HepG2 (cell line): Measurements from ENCODE around the gene ZNF630. TPM values are rescaled to one million over a fixed set of nuclear protein-coding genes. Genes with fewer than 3 reads are reported as not detected.
A peak's percentile ranks its signal among the peaks of the same experiment; 100 is the strongest.

Source experiments
- ATAC-seq: fragments of 200-7000 bp; cut with Tn5 transposase; 3 replicates; pipeline ENCODE4 v1.9.1; 2020; ENCODE audit warnings: mild to moderate bottlenecking, moderate library complexity
- BruUV-seq: library from RNA; stranded (reverse); fragments of 400-500 nt; replicated peaks from 2 replicates; lab custom pipeline; 2021; lab: Mats Ljungman, UMichigan
- CTCF ChIA-PET: fragments of 300-600 bp; formaldehyde crosslinking; extraction: SDS; loops from one replicate; lab custom pipeline; 2021; ENCODE audit warnings: low total read pairs, inconsistent platforms, low intra/inter-chr PET ratio; lab: Yijun Ruan, JAX
- POLR2A ChIA-PET: fragments of 350-600 bp; sonication (Branson Sonifier 250); formaldehyde crosslinking; loops from one replicate; lab custom pipeline; 2020; ENCODE audit warnings: antibody characterized with exemption, inconsistent platforms; lab: Yijun Ruan, JAX
- DNase-seq: peaks from one replicate; pipeline ENCODE4 v3.0.0-alpha.2; 2015; ENCODE audit warnings: low spot score
- FAIRE-seq: peaks from 3 replicates; lab custom pipeline; 2011; peaks lifted over from hg19 to GRCh38; lab: Jason Lieb, UNC
- H2AFZ ChIP-seq: one replicate; pipeline ENCODE4 v1.6.1; 2011; ENCODE audit warnings: low read length, inconsistent platforms
- H3K27ac ChIP-seq: fragments of 300-600 bp; 3 replicates; pipeline ENCODE4 v1.8.0; 2011; ENCODE audit warnings: mixed run types, mild to moderate bottlenecking, mixed read lengths, low read length, inconsistent platforms; ENCODE audit not compliant: insufficient read depth; ENCODE audit errors: extremely low read length
- H3K27me3 ChIP-seq, 2 experiments: fragments of 200-600 bp in 1 of 2; 2 replicates in 1 of 2; 3 replicates in 1 of 2; pipeline versions ENCODE4 v1.6.0 to v1.8.0; 2011; ENCODE audit warnings: low read length in 2 of 2, mild to moderate bottlenecking in 2 of 2, moderate library complexity in 2 of 2, inconsistent platforms in 1 of 2; ENCODE audit not compliant: insufficient read depth in 2 of 2, control insufficient read depth in 1 of 2
- H3K36me3 ChIP-seq, 2 experiments: fragments of 200-600 bp in 1 of 2; replicated peaks in 1 of 2; 2 replicates in 1 of 2; 3 replicates in 1 of 2; pipeline versions ENCODE4 v1.5.1 to v1.8.0; 2011; ENCODE audit warnings: low read length in 2 of 2, inconsistent platforms in 1 of 2; ENCODE audit not compliant: insufficient read depth in 2 of 2, control insufficient read depth in 1 of 2
- H3K4me1 ChIP-seq: 2 replicates; pipeline ENCODE4 v1.5.1; 2012; ENCODE audit warnings: low read length, inconsistent platforms; ENCODE audit not compliant: insufficient read depth
- H3K4me2 ChIP-seq: 2 replicates; pipeline ENCODE4 v1.6.0; 2011; ENCODE audit warnings: low read depth, low read length, inconsistent platforms
- H3K4me3 ChIP-seq, 3 experiments: fragments of 200-600 bp in 1 of 3; sonication (generic), shearing (Covaris generic) in 1 of 3; replicated peaks in 1 of 3; 2 replicates each; pipeline ENCODE4 v1.5.1; 2011 to 2016; ENCODE audit warnings: low read length in 3 of 3, inconsistent platforms in 2 of 3, low read depth in 2 of 3, mild to moderate bottlenecking in 2 of 3, control low read depth in 1 of 3, mixed read lengths in 1 of 3; ENCODE audit not compliant: insufficient read depth in 1 of 3
- H3K79me2 ChIP-seq: one replicate; pipeline ENCODE4 v1.6.1; 2011; ENCODE audit warnings: low read length, inconsistent platforms; ENCODE audit not compliant: insufficient read depth
- H3K9ac ChIP-seq: 2 replicates; pipeline ENCODE4 v1.6.0; 2011; ENCODE audit warnings: mild to moderate bottlenecking, low read depth, low read length, inconsistent platforms; ENCODE audit not compliant: insufficient read depth
- H3K9me3 ChIP-seq: 2 replicates; pipeline ENCODE4 v1.5.1; 2012; ENCODE audit warnings: mild to moderate bottlenecking, low read length
- H4K20me1 ChIP-seq: 2 replicates; pipeline ENCODE4 v1.6.0; 2011; ENCODE audit warnings: inconsistent platforms, mild to moderate bottlenecking, low read length, moderate library complexity; ENCODE audit not compliant: insufficient read depth
- FOSL2 ChIP-seq: sonication (generic); formaldehyde crosslinking; IDR thresholded peaks from 2 replicates; pipeline ENCODE4 v1.4.0; 2020; ENCODE audit warnings: missing genetic modification reagents
- FOXJ3 ChIP-seq: sonication (generic); formaldehyde crosslinking; IDR thresholded peaks from 2 replicates; pipeline ENCODE4 v1.4.0; 2020; ENCODE audit warnings: missing genetic modification reagents, mild to moderate bottlenecking, borderline replicate concordance
- HOXA5 ChIP-seq: sonication (generic); formaldehyde crosslinking; IDR thresholded peaks from 2 replicates; pipeline ENCODE4 v1.4.0; 2020; ENCODE audit warnings: missing genetic modification reagents
- JDP2 ChIP-seq: sonication (generic); formaldehyde crosslinking; IDR thresholded peaks from 2 replicates; pipeline ENCODE4 v1.8.1; 2022; ENCODE audit warnings: missing genetic modification reagents, borderline replicate concordance
- JUNB ChIP-seq: sonication (generic); formaldehyde crosslinking; IDR thresholded peaks from 2 replicates; pipeline ENCODE4 v1.8.0; 2022; ENCODE audit warnings: missing genetic modification reagents, mild to moderate bottlenecking, borderline replicate concordance
- MZF1 ChIP-seq: sonication (generic); formaldehyde crosslinking; IDR thresholded peaks from 2 replicates; pipeline ENCODE4 v1.8.1; 2023; ENCODE audit warnings: mild to moderate bottlenecking, missing genetic modification reagents, borderline replicate concordance
- THAP11 ChIP-seq: IDR thresholded peaks from 2 replicates; pipeline ENCODE4 v1.6.1; 2016; ENCODE audit warnings: missing biosample characterization, missing genetic modification reagents
- ZBTB21 ChIP-seq: sonication (generic); formaldehyde crosslinking; IDR thresholded peaks from 2 replicates; pipeline ENCODE4 v1.4.0; 2020; ENCODE audit warnings: missing genetic modification reagents
- ZNF224 ChIP-seq: sonication (generic); formaldehyde crosslinking; IDR thresholded peaks from 2 replicates; pipeline ENCODE4 v1.5.0; 2020; ENCODE audit warnings: mild to moderate bottlenecking, missing genetic modification reagents
- ZNF232 ChIP-seq: sonication (generic); formaldehyde crosslinking; IDR thresholded peaks from 2 replicates; pipeline ENCODE4 v1.4.0; 2020; ENCODE audit warnings: missing genetic modification reagents, borderline replicate concordance
- ZNF274 ChIP-seq: sonication (generic); formaldehyde crosslinking; IDR thresholded peaks from 2 replicates; pipeline ENCODE4 v1.5.1; 2020; ENCODE audit warnings: mild to moderate bottlenecking, missing genetic modification reagents
- ZNF350 ChIP-seq: sonication (generic); formaldehyde crosslinking; IDR thresholded peaks from 2 replicates; pipeline ENCODE4 v1.4.0; 2020; ENCODE audit warnings: mild to moderate bottlenecking, low read depth, missing genetic modification reagents, borderline replicate concordance
- ZNF501 ChIP-seq: sonication (generic); formaldehyde crosslinking; IDR thresholded peaks from 2 replicates; pipeline ENCODE4 v1.5.1; 2020; ENCODE audit warnings: mild to moderate bottlenecking, moderate library complexity, missing genetic modification reagents
- ZNF773 ChIP-seq: sonication (generic); formaldehyde crosslinking; IDR thresholded peaks from 2 replicates; pipeline ENCODE4 v1.4.0; 2020; ENCODE audit warnings: missing genetic modification reagents, borderline replicate concordance
- WGBS: methylation state at CpG from one replicate; pipeline ENCODE4 v1.1.6; 2017; ENCODE audit warnings: low lambda C conversion rate; 5-methylcytosine and 5-hydroxymethylcytosine counted together
- in situ Hi-C: cut with HindIII; loops from 2 replicates; pipeline ENCODE4 v1.10.0; 2017; ENCODE audit warnings: low pct_unique_long_range_greater_than_20kb; ENCODE audit not compliant: extremely low pct_ligation_motif_present
- intact Hi-C: fragments of 100-400 bp; cut with micrococcal nuclease; formaldehyde crosslinking; loops from one replicate; pipeline ENCODE4 v1.10.0; 2022; ENCODE audit not compliant: unreplicated experiment
- polyA plus RNA-seq, 8 experiments: library from polyadenylated mRNA; depleted of rRNA in 3 of 8; stranded (reverse) in 7 of 8; unstranded in 1 of 8; fragments of >200 nt; fragmentation: Illumina TruSeq in 4 of 8; extraction: Trizol in 4 of 8; gene quantifications; 2 replicates each; pipeline versions ENCODE4 v1.2.1 to v1.2.3, GENCODE V29; 2011 to 2016; ENCODE audit warnings: low read depth in 4 of 8, missing spikeins in 1 of 8, mixed read lengths in 1 of 8; ENCODE audit not compliant: insufficient read depth in 1 of 8
- total RNA-seq, 5 experiments: library from RNA; depleted of rRNA; stranded (reverse); fragments of >200 nt; fragmentation: Illumina TruSeq; extraction: Trizol; gene quantifications; 2 replicates each; pipeline ENCODE4 v1.2.3, GENCODE V29; 2016; ENCODE audit warnings: low read depth in 1 of 5
- TF ChIP-seq, protein P1 (sequence below): sonication (generic); IDR thresholded peaks from 2 replicates; pipeline ENCODE4 v1.6.1; 2016; ENCODE audit warnings: low read depth, borderline replicate concordance

ZNF630 gene
- total and polyA plus RNA-seq, 2 of the 13 experiments (the other 11 are each of a cell fraction or from before 2014, with no cell fraction given) = not detected

DNA sequence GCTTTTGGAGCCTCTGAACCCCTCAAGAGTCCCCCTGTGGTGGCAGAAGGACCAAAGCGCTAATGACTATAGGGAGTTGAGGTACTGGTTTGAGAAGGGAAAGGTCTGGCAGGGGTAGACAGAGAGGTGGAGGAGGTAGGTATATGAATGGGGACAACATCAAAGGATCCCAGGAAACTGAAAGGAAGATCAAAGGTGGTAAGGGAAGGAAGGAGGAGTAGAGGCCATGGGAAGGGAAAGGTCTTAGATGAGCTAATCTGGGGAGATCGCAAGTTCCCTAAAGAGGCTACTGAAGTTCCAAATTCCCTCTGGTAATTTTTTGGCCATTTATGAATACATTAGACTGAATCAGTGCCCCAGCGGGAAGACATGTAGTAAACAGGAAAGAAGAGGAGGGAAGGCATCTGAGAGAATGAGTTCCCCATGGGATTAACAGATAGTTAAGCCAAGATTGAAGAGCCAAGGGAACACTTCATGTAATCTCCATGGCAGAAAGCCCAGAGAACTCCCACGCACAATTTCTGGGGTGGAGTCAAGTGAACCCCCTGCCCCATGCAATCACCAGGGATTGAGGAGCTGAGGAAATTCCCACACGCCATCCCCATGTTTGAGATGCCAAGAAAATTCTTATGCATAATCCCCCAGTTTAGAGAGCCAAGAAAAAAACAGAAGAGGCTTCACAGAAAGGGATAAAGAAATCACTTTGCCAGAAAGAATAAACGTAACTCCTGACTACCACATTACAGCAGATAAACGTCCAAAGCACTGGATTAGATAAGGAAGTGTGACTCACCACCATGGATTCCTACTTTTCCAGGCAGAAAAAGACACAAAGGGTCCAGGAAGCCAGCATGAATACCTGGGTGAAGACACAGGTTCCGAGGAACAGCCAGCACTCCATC is 25.8 kb downstream of the ZNF630 start:
- ATAC-seq = no peak
- no peaks in the 10 kb centered on the region for H3K9me3 ChIP-seq
- no peak overlapping the region for H3K9ac ChIP-seq
- H3K4me2 ChIP-seq = no peak overlapping the region
- H3K36me3 ChIP-seq = no peaks in the 10 kb centered on the region
- H3K4me3 ChIP-seq = no peak overlapping the region
- no peaks in the 10 kb centered on the region for H3K4me1 ChIP-seq
- no peak for FAIRE-seq
- H4K20me1 ChIP-seq = no peaks in the 10 kb centered on the region
- BruUV-seq = no TSS peak
- TF ChIP-seq ZBTB21 (CRISPR knock-in tag) (no peak), FOSL2 (CRISPR knock-in tag) (peak; percentile 43; the same call in 1 of the 2 replicates)
- ChIA-PET POLR2A (no interaction called here), CTCF (no interaction called here)
- in situ Hi-C loops (no loop called here), intact Hi-C loops (no loop called here)
- no peaks in the 10 kb centered on the region for H3K79me2 ChIP-seq
- no peak overlapping the region for H2AFZ ChIP-seq
- 25% methylated on average over 7 of the region's 8 CpGs for WGBS
- no peaks in the 10 kb centered on the region; a peak in 1 of 5 replicates for H3K27me3 ChIP-seq
- DNase-seq = peak; percentile 7
- H3K27ac ChIP-seq = no peak overlapping the region

DNA sequence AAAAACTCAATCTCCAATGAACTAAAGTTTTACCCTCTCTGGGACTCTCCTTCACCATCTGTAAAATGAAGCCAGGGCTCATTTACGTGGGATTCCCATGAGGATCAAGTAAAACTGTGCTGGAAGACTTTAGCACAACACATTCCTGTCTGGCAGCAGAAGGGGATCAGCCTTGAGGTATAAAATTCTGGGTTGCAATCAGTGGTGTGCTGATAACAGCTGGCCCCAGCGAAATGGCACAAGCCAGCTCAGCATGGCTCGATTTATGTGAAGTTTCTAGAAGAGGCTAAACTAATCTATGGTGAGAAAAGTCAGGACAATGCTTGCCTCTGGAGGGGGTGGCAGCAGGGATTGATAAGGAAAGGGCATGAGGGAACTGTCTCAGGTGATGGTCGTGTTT is 28.4 kb downstream of the ZNF630 start:
- Histone ChIP-seq H2AFZ (no peak overlapping the region), H3K4me3 (no peak overlapping the region), H3K9ac (no peak overlapping the region), H3K36me3 (no peaks in the 10 kb centered on the region), H3K27me3 (no peaks in the 10 kb centered on the region; a peak in 1 of 5 replicates), H4K20me1 (no peaks in the 10 kb centered on the region), H3K9me3 (no peaks in the 10 kb centered on the region), H3K79me2 (no peaks in the 10 kb centered on the region), H3K4me1 (no peaks in the 10 kb centered on the region), H3K27ac (no peak overlapping the region), H3K4me2 (no peak overlapping the region)
- CTCF ChIA-PET = no interaction called here
- no peak for DNase-seq
- intact Hi-C loops = no loop called here
- in situ Hi-C loops = no loop called here
- no TSS peak for BruUV-seq
- POLR2A ChIA-PET = no interaction called here
- 0% methylated on average over 3 of the region's 4 CpGs for WGBS
- ATAC-seq = no peak
- FAIRE-seq = no peak
- no peak for TF ChIP-seq FOXJ3 (CRISPR knock-in tag)
- no peak for TF ChIP-seq JDP2 (CRISPR knock-in tag)
- TF ChIP-seq ZNF501 (CRISPR knock-in tag) = no peak
- TF ChIP-seq JUNB (CRISPR knock-in tag) = no peak
- TF ChIP-seq ZNF773 = no peak
- TF ChIP-seq HOXA5 (CRISPR knock-in tag) = no peak
- TF ChIP-seq ZNF224 (CRISPR knock-in tag) = no peak
- no peak for TF ChIP-seq ZNF274 (CRISPR knock-in tag)
- no peak for TF ChIP-seq MZF1 (CRISPR knock-in tag)
- no peak for TF ChIP-seq ZNF232 (CRISPR knock-in tag)
- no peak for TF ChIP-seq THAP11 (CRISPR knock-in tag)
- TF ChIP-seq ZNF350 (CRISPR knock-in tag) = no peak
- TF ChIP-seq, protein P1, sequence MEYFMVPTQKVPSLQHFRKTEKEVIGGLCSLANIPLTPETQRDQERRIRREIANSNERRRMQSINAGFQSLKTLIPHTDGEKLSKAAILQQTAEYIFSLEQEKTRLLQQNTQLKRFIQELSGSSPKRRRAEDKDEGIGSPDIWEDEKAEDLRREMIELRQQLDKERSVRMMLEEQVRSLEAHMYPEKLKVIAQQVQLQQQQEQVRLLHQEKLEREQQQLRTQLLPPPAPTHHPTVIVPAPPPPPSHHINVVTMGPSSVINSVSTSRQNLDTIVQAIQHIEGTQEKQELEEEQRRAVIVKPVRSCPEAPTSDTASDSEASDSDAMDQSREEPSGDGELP = no peak
